DND-41 (cell line): ENCODE data around the gene SLC13A5.

Experiments
- ATAC-seq: fragments of 200-7000 bp; cut with Tn5 transposase; 3 replicates; pipeline ENCODE4 v1.9.1; 2021; ENCODE audit warnings: low read depth; ENCODE audit not compliant: insufficient read depth
- DNase-seq: peaks from one replicate; pipeline ENCODE4 v3.0.0-alpha.2; 2020
- H2AFZ ChIP-seq: 2 replicates; pipeline ENCODE4 v1.6.0; 2012; ENCODE audit warnings: low read depth, low read length
- H3K27ac ChIP-seq: 2 replicates; pipeline ENCODE4 v1.5.1; 2012; ENCODE audit warnings: low read length, inconsistent platforms
- H3K27me3 ChIP-seq: fragments of 200-600 bp; sonication (generic); 2 replicates; pipeline ENCODE4 v1.6.0; 2012; ENCODE audit warnings: low read length, mild to moderate bottlenecking, inconsistent platforms; ENCODE audit not compliant: insufficient read depth, poor library complexity
- H3K36me3 ChIP-seq: 2 replicates; pipeline ENCODE4 v1.5.1; 2012; ENCODE audit warnings: low read length, inconsistent platforms; ENCODE audit not compliant: insufficient read depth
- H3K4me1 ChIP-seq: 2 replicates; pipeline ENCODE4 v1.5.1; 2012; ENCODE audit warnings: mild to moderate bottlenecking, low read length; ENCODE audit not compliant: insufficient read depth
- H3K4me2 ChIP-seq: 2 replicates; pipeline ENCODE4 v1.6.0; 2012; ENCODE audit warnings: mild to moderate bottlenecking, moderate library complexity, low read length, inconsistent platforms; ENCODE audit not compliant: insufficient read depth
- H3K4me3 ChIP-seq, 2 experiments: fragments of 200-600 bp in 1 of 2; shearing (Covaris generic) in 1 of 2; 2 replicates each; pipeline ENCODE4 v1.5.1; 2012 to 2016; ENCODE audit warnings: inconsistent platforms in 2 of 2, low read length in 2 of 2, mild to moderate bottlenecking in 2 of 2, low read depth in 1 of 2, moderate library complexity in 1 of 2
- H3K79me2 ChIP-seq: 2 replicates; pipeline ENCODE4 v1.6.0; 2012; ENCODE audit warnings: low read length, inconsistent platforms; ENCODE audit not compliant: insufficient read depth
- H3K9ac ChIP-seq: 2 replicates; pipeline ENCODE4 v1.6.0; 2012; ENCODE audit warnings: low read depth, mild to moderate bottlenecking, inconsistent platforms, low read length, moderate library complexity
- H3K9me3 ChIP-seq: 2 replicates; pipeline ENCODE4 v1.5.1; 2012; ENCODE audit warnings: low read length, moderate library complexity, mild to moderate bottlenecking, inconsistent platforms; ENCODE audit not compliant: insufficient read depth, severe bottlenecking
- H4K20me1 ChIP-seq: 2 replicates; pipeline ENCODE4 v1.6.0; 2012; ENCODE audit warnings: low read length; ENCODE audit not compliant: insufficient read depth
- CTCF ChIP-seq: IDR thresholded peaks from 2 replicates; pipeline ENCODE4 v1.5.1; 2012; ENCODE audit warnings: borderline replicate concordance, low read length, moderate library complexity, mild to moderate bottlenecking; ENCODE audit not compliant: poor library complexity, severe bottlenecking; ENCODE audit errors: extremely low read depth
- EZH2 ChIP-seq: IDR thresholded peaks from 3 replicates; pipeline ENCODE4 v1.6.1; 2012; ENCODE audit warnings: borderline replicate concordance, low read depth, mild to moderate bottlenecking, moderate library complexity, low read length, inconsistent platforms; ENCODE audit not compliant: severe bottlenecking

SLC13A5 gene

GRCh38 chr17:6756425-6757031, 43.4 kb upstream of the SLC13A5 start:
- Histone ChIP-seq H2AFZ (peak overlapping the region; percentile 89), H3K9ac (peak overlapping the region; percentile 65), H3K36me3 (peaks cover 32% of the 10 kb centered on the region), H3K4me1 (peaks cover 60% of the 10 kb centered on the region), H3K4me2 (peak overlapping the region; percentile 94), H3K27me3 (no peaks in the 10 kb centered on the region), H3K9me3 (no peaks in the 10 kb centered on the region), H3K79me2 (peaks cover 12% of the 10 kb centered on the region), H3K27ac (peak overlapping the region; percentile 83), H4K20me1 (no peaks in the 10 kb centered on the region), H3K4me3 (peak overlapping the region; percentile 53 to 75)
- no peak for TF ChIP-seq CTCF
- no peak for TF ChIP-seq EZH2
- ATAC-seq (peak; percentile 39), DNase-seq (peak; percentile 33)

- Histone ChIP-seq H3K4me1 (peaks cover 60% of the 10 kb centered on the region), H3K9ac (peak within 1 kb of the TSS; percentile 65), H3K4me3 (peak within 1 kb of the TSS; percentile 53 to 75), H3K36me3 (peaks cover 26% of the 10 kb centered on the region), H3K27ac (peak within 1 kb of the TSS; percentile 83), H3K4me2 (peak within 1 kb of the TSS; percentile 94), H3K79me2 (peaks cover 12% of the 10 kb centered on the region), H3K27me3 (no peaks in the 10 kb centered on the region), H2AFZ (peak within 1 kb of the TSS; percentile 89), H3K9me3 (no peaks in the 10 kb centered on the region), H4K20me1 (no peaks in the 10 kb centered on the region)
- no peak for TF ChIP-seq CTCF
- TF ChIP-seq EZH2: no peak
- ATAC-seq (peak; percentile 76), DNase-seq (peak; percentile 78)
Observed at GRCh38 chr17:6755731-6756184, 42.6 kb upstream of the SLC13A5 start, which contains the start of gene XAF1. Gene XAF1, plus strand, starts transcription at chr17:6756046. Its CDS starts 33 bp downstream, at chr17:6756079.

- H3K36me3 ChIP-seq: peaks cover 22% of the 10 kb centered on the region
- peak overlapping the region; percentile 89 for H2AFZ ChIP-seq
- peak overlapping the region; percentile 83 for H3K27ac ChIP-seq
- DNase-seq (no peak), ATAC-seq (no peak)
- H3K27me3 ChIP-seq: no peaks in the 10 kb centered on the region
- peaks cover 12% of the 10 kb centered on the region for H3K79me2 ChIP-seq
- peak overlapping the region; percentile 94 for H3K4me2 ChIP-seq
- peak overlapping the region; percentile 65 for H3K9ac ChIP-seq
- H3K9me3 ChIP-seq: no peaks in the 10 kb centered on the region
- H4K20me1 ChIP-seq: no peaks in the 10 kb centered on the region
- H3K4me1 ChIP-seq: peaks cover 60% of the 10 kb centered on the region
- no peak for TF ChIP-seq EZH2
- no peak for TF ChIP-seq CTCF
- peak overlapping the region in 1 of 2 experiments; percentile 75; a peak in 2 of 4 replicates for H3K4me3 ChIP-seq
Observed at GRCh38 chr17:6755281-6755680, 42.1 kb upstream of the SLC13A5 start.
